Mesothelial cell of epicardium (in vitro differentiated cells): Measurements from ENCODE around the gene KCNA2. TPM values are rescaled to one million over a fixed set of nuclear protein-coding genes. Genes with fewer than 3 reads are reported as not detected.

Experiments
- DNase-seq, 2 experiments: peaks; one replicate each; pipeline ENCODE4 v3.0.0; 2021; ENCODE audit warnings: low spot score in 2 of 2; ENCODE audit not compliant: unreplicated experiment in 2 of 2
- H3K27ac Mint-ChIP-seq: 2 replicates; pipeline ENCODE4 v1.8.0; 2021; ENCODE audit warnings: mixed read lengths
- H3K27me3 Mint-ChIP-seq: 2 replicates; pipeline ENCODE4 v1.8.0; 2021; ENCODE audit warnings: low read depth, mixed read lengths
- H3K36me3 Mint-ChIP-seq: 2 replicates; pipeline ENCODE4 v1.8.0; 2021; ENCODE audit warnings: mixed read lengths
- H3K4me1 Mint-ChIP-seq: 2 replicates; pipeline ENCODE4 v1.8.0; 2021; ENCODE audit warnings: mixed read lengths
- H3K4me3 Mint-ChIP-seq: 2 replicates; pipeline ENCODE4 v1.8.0; 2021; ENCODE audit warnings: mild to moderate bottlenecking, moderate library complexity, mixed read lengths
- H3K9me3 Mint-ChIP-seq: 2 replicates; pipeline ENCODE4 v1.8.0; 2021; ENCODE audit warnings: mixed read lengths
- CTCF ChIP-seq: fragments of 200-600 bp; sonication (generic); IDR thresholded peaks from one replicate; pipeline ENCODE4 v1.5.0; 2021; ENCODE audit warnings: antibody characterized with exemption; ENCODE audit not compliant: unreplicated experiment
- total RNA-seq: library from RNA; stranded (reverse); gene quantifications from 3 replicates; pipeline ENCODE4 v1.2.1, GENCODE V29; 2021

KCNA2 gene
- total RNA-seq, 1 donor from 2014 or later = 0.58 TPM

DNA sequence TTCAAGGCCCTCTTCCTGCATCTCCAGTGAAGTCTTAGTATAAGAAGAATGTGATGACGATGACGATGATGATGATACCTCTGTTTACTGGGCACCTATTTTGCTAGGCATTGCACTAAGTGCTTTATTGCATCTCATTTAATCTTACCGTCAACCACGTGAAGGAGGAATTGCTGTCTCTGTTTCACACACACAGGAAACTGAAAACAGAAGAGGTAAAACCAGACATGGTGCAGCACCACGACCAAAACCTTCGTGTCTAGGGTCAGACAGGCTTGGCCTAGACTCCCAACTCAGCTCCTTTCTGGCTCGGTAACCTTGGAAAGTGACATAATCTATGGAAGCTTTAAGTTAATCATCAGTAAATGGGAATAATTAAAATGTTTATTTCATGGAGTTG, 20.7 kb upstream of the KCNA2 start:
- Mint-ChIP-seq H3K36me3 (no peaks in the 10 kb centered on the region), H3K4me1 (no peaks in the 10 kb centered on the region), H3K4me3 (no peak overlapping the region), H3K27me3 (peaks cover 54% of the 10 kb centered on the region), H3K27ac (no peak overlapping the region), H3K9me3 (peaks cover 5% of the 10 kb centered on the region)
- DNase-seq = no peak
- TF ChIP-seq CTCF = no peak

GRCh38 chr1:110620686-110621085, 14.5 kb upstream of the KCNA2 start:
- Mint-ChIP-seq H3K36me3 (no peaks in the 10 kb centered on the region), H3K27me3 (peaks cover 90% of the 10 kb centered on the region), H3K4me3 (no peak overlapping the region), H3K27ac (no peak overlapping the region), H3K9me3 (peaks cover 5% of the 10 kb centered on the region), H3K4me1 (peaks cover 9% of the 10 kb centered on the region)
- no peak for TF ChIP-seq CTCF
- DNase-seq = no peak

- TF ChIP-seq CTCF = no peak
- Mint-ChIP-seq H3K36me3 (no peaks in the 10 kb centered on the region), H3K27me3 (peaks cover 92% of the 10 kb centered on the region), H3K27ac (no peak overlapping the region), H3K9me3 (peaks cover 5% of the 10 kb centered on the region), H3K4me1 (peaks cover 9% of the 10 kb centered on the region), H3K4me3 (no peak overlapping the region)
- no peak for DNase-seq
These were observed 14.1 kb upstream of the KCNA2 start for GRCh38 chr1:110620250-110620615.

DNA sequence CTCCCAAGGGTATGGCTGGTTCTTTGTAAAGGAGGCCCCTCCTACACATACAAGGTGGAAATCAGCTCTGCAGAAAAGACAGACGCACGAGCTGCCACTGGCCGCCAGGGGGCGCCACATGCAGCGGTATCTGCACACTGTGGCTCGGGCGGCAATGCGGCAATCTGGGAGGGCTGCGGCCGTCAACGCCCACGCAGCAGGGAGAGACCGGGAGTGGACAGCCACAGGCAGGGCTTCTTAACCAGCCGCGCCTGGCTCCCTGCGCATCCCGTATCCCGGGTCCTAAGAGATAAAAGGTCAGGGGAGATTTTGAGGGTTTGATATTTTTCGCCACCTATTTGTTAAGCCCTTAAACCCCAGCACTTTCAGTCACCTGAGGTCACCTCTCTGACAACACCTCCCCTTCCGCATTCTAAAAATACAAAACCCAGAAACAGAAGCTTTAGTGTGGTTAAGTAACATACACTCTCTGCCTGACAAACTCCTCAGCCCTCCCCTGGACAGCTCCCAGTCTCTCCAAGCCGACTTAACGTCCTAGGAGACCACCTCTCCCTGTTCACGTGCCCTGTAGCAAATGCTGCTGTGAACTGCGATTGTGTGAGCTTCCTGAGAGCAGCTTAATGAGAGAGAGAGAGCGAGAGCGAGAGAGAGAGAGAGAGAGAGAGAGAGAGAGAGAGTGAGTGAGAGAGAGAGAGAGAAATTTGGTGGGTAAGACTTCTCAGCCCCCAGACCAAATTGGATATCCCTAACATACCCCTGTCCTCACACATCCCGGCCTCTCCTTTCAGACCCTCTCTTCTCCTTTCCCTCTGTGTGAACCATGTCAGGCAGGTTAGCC, 13.5 kb upstream of the KCNA2 start:
- Mint-ChIP-seq H3K27ac (no peak overlapping the region), H3K9me3 (peaks cover 5% of the 10 kb centered on the region), H3K4me1 (peaks cover 9% of the 10 kb centered on the region), H3K27me3 (peaks cover 95% of the 10 kb centered on the region), H3K36me3 (no peaks in the 10 kb centered on the region), H3K4me3 (no peak overlapping the region)
- peak; percentile 97 for TF ChIP-seq CTCF
- DNase-seq = peak; percentile 72 to 84

GRCh38 chr1:110618668-110619067, 12.5 kb upstream of the KCNA2 start:
- no peak for TF ChIP-seq CTCF
- Mint-ChIP-seq H3K9me3 (peaks cover 3% of the 10 kb centered on the region), H3K36me3 (no peaks in the 10 kb centered on the region), H3K4me1 (peaks cover 9% of the 10 kb centered on the region), H3K4me3 (no peak overlapping the region), H3K27me3 (peaks cover 97% of the 10 kb centered on the region), H3K27ac (no peak overlapping the region)
- DNase-seq = no peak
